ENCODE measurements around the gene SLC5A6.

SLC5A6 gene

DNA sequence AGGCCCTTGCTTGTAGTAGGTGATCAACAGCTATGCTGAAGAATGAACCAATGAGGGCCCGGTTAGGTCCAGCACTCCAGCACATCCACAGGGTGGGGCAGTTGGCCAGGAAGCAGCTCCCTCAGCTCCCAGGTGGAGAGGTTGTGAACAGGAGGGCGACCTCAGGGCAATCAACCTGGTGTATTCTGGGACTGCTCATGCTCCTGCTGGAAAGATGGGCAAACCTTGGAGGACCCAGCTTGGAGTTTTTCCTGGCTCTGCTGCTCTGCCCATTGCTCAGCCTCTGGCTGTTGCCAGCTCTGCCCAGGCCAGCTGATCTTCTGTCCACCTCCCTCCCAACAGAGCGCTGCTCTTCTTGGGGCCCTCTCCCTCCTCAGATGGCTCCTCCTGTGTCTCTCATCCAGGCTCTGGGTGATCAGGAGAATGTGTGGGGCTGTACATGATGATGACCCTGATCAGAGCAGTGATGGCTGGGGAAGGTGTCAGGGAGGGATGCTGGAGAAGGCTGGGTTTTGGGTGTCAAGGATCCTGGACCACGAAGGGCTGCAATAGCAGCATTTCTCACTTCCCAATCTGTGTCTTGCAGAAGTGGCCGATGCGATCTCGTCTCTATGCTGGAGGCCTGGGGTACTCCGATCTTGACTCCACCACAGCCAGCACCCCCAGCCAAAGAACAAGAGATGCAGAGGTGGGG lies 59.8 kb downstream of the SLC5A6 start:
- TF ChIP-seq, protein P1, sequence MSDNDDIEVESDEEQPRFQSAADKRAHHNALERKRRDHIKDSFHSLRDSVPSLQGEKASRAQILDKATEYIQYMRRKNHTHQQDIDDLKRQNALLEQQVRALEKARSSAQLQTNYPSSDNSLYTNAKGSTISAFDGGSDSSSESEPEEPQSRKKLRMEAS (IDR thresholded peaks at IDR 0.05; ENCODE audit: low read depth, low read length) = no peak
- TF ChIP-seq POLR2A (IDR thresholded peaks at IDR 0.05; ENCODE audit: extremely low read depth, insufficient read length) (no peak), MYC (IDR thresholded peaks at IDR 0.05; ENCODE audit: low read depth, low read length) (no peak)
- TF ChIP-seq, protein P2, sequence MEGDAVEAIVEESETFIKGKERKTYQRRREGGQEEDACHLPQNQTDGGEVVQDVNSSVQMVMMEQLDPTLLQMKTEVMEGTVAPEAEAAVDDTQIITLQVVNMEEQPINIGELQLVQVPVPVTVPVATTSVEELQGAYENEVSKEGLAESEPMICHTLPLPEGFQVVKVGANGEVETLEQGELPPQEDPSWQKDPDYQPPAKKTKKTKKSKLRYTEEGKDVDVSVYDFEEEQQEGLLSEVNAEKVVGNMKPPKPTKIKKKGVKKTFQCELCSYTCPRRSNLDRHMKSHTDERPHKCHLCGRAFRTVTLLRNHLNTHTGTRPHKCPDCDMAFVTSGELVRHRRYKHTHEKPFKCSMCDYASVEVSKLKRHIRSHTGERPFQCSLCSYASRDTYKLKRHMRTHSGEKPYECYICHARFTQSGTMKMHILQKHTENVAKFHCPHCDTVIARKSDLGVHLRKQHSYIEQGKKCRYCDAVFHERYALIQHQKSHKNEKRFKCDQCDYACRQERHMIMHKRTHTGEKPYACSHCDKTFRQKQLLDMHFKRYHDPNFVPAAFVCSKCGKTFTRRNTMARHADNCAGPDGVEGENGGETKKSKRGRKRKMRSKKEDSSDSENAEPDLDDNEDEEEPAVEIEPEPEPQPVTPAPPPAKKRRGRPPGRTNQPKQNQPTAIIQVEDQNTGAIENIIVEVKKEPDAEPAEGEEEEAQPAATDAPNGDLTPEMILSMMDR (IDR thresholded peaks at IDR 0.05; ENCODE audit: low read depth, low read length) = no peak
- no peak for DNase-seq (ENCODE audit: low read depth)
- no peak overlapping the region for H3K4me3 ChIP-seq (ENCODE audit: low read depth, low read length)

DNA sequence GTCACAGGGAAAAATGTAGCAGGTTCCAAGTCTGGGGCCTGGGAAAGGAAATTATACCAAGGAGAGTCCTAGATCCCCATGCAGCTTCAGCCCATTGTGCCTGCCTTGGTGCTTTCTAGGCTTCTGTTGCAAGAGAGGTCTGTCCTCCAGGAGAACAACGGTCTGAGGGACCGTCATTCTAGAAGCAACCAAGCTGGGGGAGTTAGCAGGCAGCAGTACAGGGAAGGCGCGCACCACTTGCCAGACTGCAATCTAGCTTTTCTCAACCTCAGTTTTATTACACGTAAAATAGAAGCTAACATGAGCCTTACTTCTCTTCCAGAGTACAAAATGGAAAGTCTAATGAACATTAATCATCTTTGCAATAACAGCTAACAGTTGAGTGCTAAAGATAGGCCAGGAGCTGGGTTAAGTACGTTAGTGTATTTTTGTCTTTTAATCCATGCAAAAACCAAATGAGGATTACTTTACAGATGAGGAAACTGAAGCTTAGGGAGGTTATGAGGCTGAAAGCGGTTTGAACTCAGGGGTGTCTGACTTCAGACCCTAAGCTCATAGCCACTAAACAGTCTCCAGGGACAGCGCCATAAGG lies 61.3 kb downstream of the SLC5A6 start:
- DNase-seq (ENCODE audit: low read depth) = no peak
- TF ChIP-seq, protein P2 (IDR thresholded peaks at IDR 0.05; ENCODE audit: low read depth, low read length) = no peak
- TF ChIP-seq, protein P1 (IDR thresholded peaks at IDR 0.05; ENCODE audit: low read depth, low read length) = no peak
- TF ChIP-seq POLR2A (IDR thresholded peaks at IDR 0.05; ENCODE audit: extremely low read depth, insufficient read length) (no peak), MYC (IDR thresholded peaks at IDR 0.05; ENCODE audit: low read depth, low read length) (no peak)
- no peak overlapping the region for H3K4me3 ChIP-seq (ENCODE audit: low read depth, low read length)

Measured in NB4 (cell line).